GM12878 (cell line): ENCODE data around the gene SPCS1. TPM values are rescaled to one million over a fixed set of nuclear protein-coding genes. Genes with fewer than 3 reads are reported as not detected.

Experiments
- BHLHE40 ChIP-seq, 2 experiments: fragments of 450-650 bp in 1 of 2; IDR thresholded peaks; 2 replicates each; pipeline ENCODE4 v1.6.1; 2011 to 2017; ENCODE audit warnings: low read depth in 2 of 2, borderline replicate concordance in 1 of 2, improper control_type of control experiment in 1 of 2, low read length in 1 of 2, mild to moderate bottlenecking in 1 of 2
- BMI1 ChIP-seq: fragments of 450-650 bp; IDR thresholded peaks from 2 replicates; pipeline ENCODE4 v1.6.1; 2016; ENCODE audit warnings: mild to moderate bottlenecking, moderate library complexity, borderline replicate concordance
- BRCA1 ChIP-seq: IDR thresholded peaks from 2 replicates; pipeline ENCODE4 v1.6.1; 2011; ENCODE audit warnings: low read depth, low read length, improper control_type of control experiment
- CHD2 ChIP-seq: IDR thresholded peaks from 2 replicates; pipeline ENCODE4 v1.6.1; 2011; ENCODE audit warnings: low read depth, low read length, improper control_type of control experiment, borderline replicate concordance
- E4F1 ChIP-seq: fragments of 450-650 bp; IDR thresholded peaks from 2 replicates; pipeline ENCODE4 v1.6.1; 2018; ENCODE audit warnings: borderline replicate concordance, mild to moderate bottlenecking; ENCODE audit not compliant: partially characterized antibody
- HDAC2 ChIP-seq: fragments of 200-600 bp; sonication (generic); IDR thresholded peaks from 2 replicates; pipeline ENCODE4 v1.6.1; 2017
- LARP7 ChIP-seq: fragments of 450-650 bp; IDR thresholded peaks from 2 replicates; pipeline ENCODE4 v1.6.1; 2017; ENCODE audit warnings: mild to moderate bottlenecking
- MEF2A ChIP-seq: IDR thresholded peaks from 2 replicates; pipeline ENCODE4 v1.6.1; 2011; ENCODE audit warnings: low read depth, mild to moderate bottlenecking, low read length, moderate library complexity; ENCODE audit not compliant: insufficient read depth
- MLLT1 ChIP-seq: fragments of 450-650 bp; IDR thresholded peaks from 2 replicates; pipeline ENCODE4 v1.6.1; 2016; ENCODE audit warnings: mild to moderate bottlenecking
- MXI1 ChIP-seq: fragments of 150-350 bp; IDR thresholded peaks from 2 replicates; pipeline ENCODE4 v1.6.1; 2011; ENCODE audit warnings: low read depth, mild to moderate bottlenecking, inconsistent platforms, low read length, improper control_type of control experiment
- NFYA ChIP-seq: IDR thresholded peaks from 2 replicates; pipeline ENCODE4 v1.6.1; 2011; ENCODE audit warnings: low read depth, mild to moderate bottlenecking, low read length, improper control_type of control experiment, borderline replicate concordance
- NR2C2 ChIP-seq: IDR thresholded peaks from 2 replicates; pipeline ENCODE4 v1.6.1; 2011; ENCODE audit warnings: borderline replicate concordance, low read depth; ENCODE audit not compliant: control insufficient read depth, insufficient read length
- POLR2A ChIP-seq: IDR thresholded peaks from 2 replicates; pipeline ENCODE4 v1.6.1; 2011; ENCODE audit warnings: low read depth, mild to moderate bottlenecking, low read length
- POU2F2 ChIP-seq: IDR thresholded peaks from 3 replicates; pipeline ENCODE4 v1.6.1; 2011; ENCODE audit warnings: low read depth, mild to moderate bottlenecking, low read length, borderline replicate concordance
- RUNX3 ChIP-seq: IDR thresholded peaks from 2 replicates; pipeline ENCODE4 v1.6.1; 2012; ENCODE audit warnings: low read length, inconsistent platforms
- SP1 ChIP-seq: IDR thresholded peaks from one replicate; pipeline ENCODE4 v1.6.1; 2011; ENCODE audit warnings: low read depth, low read length
- SREBF2 ChIP-seq: IDR thresholded peaks from 2 replicates; pipeline ENCODE4 v1.6.1; 2012; ENCODE audit warnings: mild to moderate bottlenecking, low read length
- STAT1 ChIP-seq: fragments of 450-650 bp; conservative IDR thresholded peaks from 2 replicates; pipeline ENCODE4 v1.6.1; 2014; ENCODE audit warnings: antibody characterized with exemption, mild to moderate bottlenecking
- TBL1XR1 ChIP-seq: IDR thresholded peaks from 2 replicates; pipeline ENCODE4 v1.6.1; 2012; ENCODE audit warnings: low read depth, low read length, improper control_type of control experiment
- ZNF217 ChIP-seq: fragments of 450-650 bp; IDR thresholded peaks from 2 replicates; pipeline ENCODE4 v1.6.1; 2017; ENCODE audit warnings: antibody characterized with exemption, mild to moderate bottlenecking
- polyA plus RNA-seq, 11 experiments: library from polyadenylated mRNA; depleted of rRNA in 4 of 11; unstranded in 6 of 11; stranded (reverse) in 5 of 11; fragments of >200 nt; fragmentation: Nextera tagmentation in 4 of 11; fragmentation: Illumina TruSeq in 1 of 11; extraction: Ambion mirVana in 4 of 11; extraction: Trizol in 1 of 11; gene quantifications; 1 replicate in 1 of 11; 2 replicates in 10 of 11; pipeline versions ENCODE4 v1.2.1 to v1.2.3, GENCODE V29; 2011 to 2016; ENCODE audit warnings: inconsistent platforms in 2 of 11, missing spikeins in 2 of 11, low read depth in 1 of 11
- total RNA-seq, 4 experiments: library from RNA; depleted of rRNA in 3 of 4; stranded (reverse); fragments of >200 nt in 3 of 4; fragmentation: Illumina TruSeq in 1 of 4; extraction: Trizol in 1 of 4; gene quantifications; 2 replicates each; pipeline versions ENCODE4 v1.2.1 to v1.2.3, GENCODE V29; 2013 to 2021
- TF ChIP-seq, protein P1 (sequence below): fragments of 450-650 bp; formaldehyde crosslinking; IDR thresholded peaks from 2 replicates; pipeline ENCODE4 v1.5.0; 2022; ENCODE audit warnings: mild to moderate bottlenecking, missing genetic modification characterization
- TF ChIP-seq, protein P2 (sequence below): IDR thresholded peaks from 2 replicates; pipeline ENCODE4 v1.6.1; 2011; ENCODE audit warnings: borderline replicate concordance, low read depth, mild to moderate bottlenecking, moderate library complexity, mixed read lengths, low read length; ENCODE audit not compliant: insufficient read depth; ENCODE audit errors: extremely low read length

The SPCS1 gene
- total and polyA plus RNA-seq, 10 of the 15 experiments (the other 5 are each of a cell fraction or from before 2014, with no cell fraction given), result 107 to 994 (median 233) TPM

GRCh38 chr3:52685709-52686691 is 19.9 kb upstream of the SPCS1 start, which contains the start of the genes GNL3 and PBRM1 (continued):
- TF ChIP-seq BHLHE40 (IDR thresholded peaks at IDR 0.05; ENCODE audit: borderline replicate concordance in 1 of 2, low read depth in 2 of 2, low read length in 1 of 2), result peak; percentile 67 to 87; a peak in 3 of 4 replicates
- peak; percentile 93 for TF ChIP-seq POLR2A
- TF ChIP-seq SREBF2, result no peak
- TF ChIP-seq, protein P1, sequence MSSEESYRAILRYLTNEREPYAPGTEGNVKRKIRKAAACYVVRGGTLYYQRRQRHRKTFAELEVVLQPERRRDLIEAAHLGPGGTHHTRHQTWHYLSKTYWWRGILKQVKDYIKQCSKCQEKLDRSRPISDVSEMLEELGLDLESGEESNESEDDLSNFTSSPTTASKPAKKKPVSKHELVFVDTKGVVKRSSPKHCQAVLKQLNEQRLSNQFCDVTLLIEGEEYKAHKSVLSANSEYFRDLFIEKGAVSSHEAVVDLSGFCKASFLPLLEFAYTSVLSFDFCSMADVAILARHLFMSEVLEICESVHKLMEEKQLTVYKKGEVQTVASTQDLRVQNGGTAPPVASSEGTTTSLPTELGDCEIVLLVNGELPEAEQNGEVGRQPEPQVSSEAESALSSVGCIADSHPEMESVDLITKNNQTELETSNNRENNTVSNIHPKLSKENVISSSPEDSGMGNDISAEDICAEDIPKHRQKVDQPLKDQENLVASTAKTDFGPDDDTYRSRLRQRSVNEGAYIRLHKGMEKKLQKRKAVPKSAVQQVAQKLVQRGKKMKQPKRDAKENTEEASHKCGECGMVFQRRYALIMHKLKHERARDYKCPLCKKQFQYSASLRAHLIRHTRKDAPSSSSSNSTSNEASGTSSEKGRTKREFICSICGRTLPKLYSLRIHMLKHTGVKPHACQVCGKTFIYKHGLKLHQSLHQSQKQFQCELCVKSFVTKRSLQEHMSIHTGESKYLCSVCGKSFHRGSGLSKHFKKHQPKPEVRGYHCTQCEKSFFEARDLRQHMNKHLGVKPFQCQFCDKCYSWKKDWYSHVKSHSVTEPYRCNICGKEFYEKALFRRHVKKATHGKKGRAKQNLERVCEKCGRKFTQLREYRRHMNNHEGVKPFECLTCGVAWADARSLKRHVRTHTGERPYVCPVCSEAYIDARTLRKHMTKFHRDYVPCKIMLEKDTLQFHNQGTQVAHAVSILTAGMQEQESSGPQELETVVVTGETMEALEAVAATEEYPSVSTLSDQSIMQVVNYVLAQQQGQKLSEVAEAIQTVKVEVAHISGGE (CRISPR knock-in tag), result peak; percentile 41; the same call in 1 of the 2 replicates
- peak; percentile 66; the same call in 2 of the 3 replicates for TF ChIP-seq POU2F2
- no peak for TF ChIP-seq BRCA1
- peak; percentile 91 for TF ChIP-seq MLLT1
- 0 out of 2 replicates have a peak, but pooled peaks have one; percentile 23 for TF ChIP-seq TBL1XR1
- TF ChIP-seq SP1, result no peak
- no peak for TF ChIP-seq CHD2
- TF ChIP-seq MEF2A, result 0 out of 2 replicates have a peak, but pooled peaks have one; percentile 50
- TF ChIP-seq RUNX3, result peak; percentile 70
- TF ChIP-seq ZNF217, result no peak
- TF ChIP-seq BMI1, result no peak
- TF ChIP-seq E4F1, result peak; percentile 99
- TF ChIP-seq HDAC2, result no peak
- TF ChIP-seq NFYA, result no peak
- TF ChIP-seq LARP7, result peak; percentile 79; the same call in 1 of the 2 replicates
- TF ChIP-seq STAT1, result no peak; the same call in 1 of the 2 replicates
- TF ChIP-seq MXI1, result peak; percentile 100
- no peak for TF ChIP-seq NR2C2
- TF ChIP-seq, protein P2, sequence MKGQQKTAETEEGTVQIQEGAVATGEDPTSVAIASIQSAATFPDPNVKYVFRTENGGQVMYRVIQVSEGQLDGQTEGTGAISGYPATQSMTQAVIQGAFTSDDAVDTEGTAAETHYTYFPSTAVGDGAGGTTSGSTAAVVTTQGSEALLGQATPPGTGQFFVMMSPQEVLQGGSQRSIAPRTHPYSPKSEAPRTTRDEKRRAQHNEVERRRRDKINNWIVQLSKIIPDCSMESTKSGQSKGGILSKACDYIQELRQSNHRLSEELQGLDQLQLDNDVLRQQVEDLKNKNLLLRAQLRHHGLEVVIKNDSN, result peak; percentile 42
